HG03280 (cell line): ENCODE results near the gene ODC1.

Source experiments
- ATAC-seq: cut with Tn5 transposase; IDR thresholded peaks from one replicate; pipeline ENCODE4 v1.9.1; 2021; ENCODE audit warnings: mild to moderate bottlenecking, moderate library complexity; ENCODE audit not compliant: unreplicated experiment

The ODC1 gene

GRCh38 chr2:10419553-10420257, 28.4 kb downstream of the ODC1 start:
- no peak for ATAC-seq

- no peak for ATAC-seq
Measured at GRCh38 chr2:10417551-10418335, 30.4 kb downstream of the ODC1 start.

DNA sequence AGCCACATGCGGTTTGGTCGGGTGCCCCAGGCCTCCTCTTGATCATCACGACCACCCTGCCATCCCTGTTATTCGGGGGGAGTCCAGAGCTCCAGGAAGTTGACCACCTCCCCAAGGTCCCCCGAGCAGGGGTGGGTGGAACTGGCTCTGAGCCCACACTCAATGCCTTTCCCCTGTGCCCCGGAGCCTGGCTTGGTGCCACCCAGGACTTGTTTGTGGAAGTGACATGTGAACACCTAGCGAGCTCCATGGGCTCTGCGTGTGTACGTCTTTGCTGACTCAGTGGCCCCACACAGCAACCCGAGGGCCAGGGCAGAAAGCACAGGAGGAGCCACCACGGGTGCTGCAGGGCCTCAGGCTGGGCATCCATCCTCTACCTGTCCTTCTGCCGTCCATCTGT, 32.5 kb downstream of the ODC1 start:
- no peak for ATAC-seq

- ATAC-seq = no peak
Measured at GRCh38 chr2:10415048-10415447, 33.1 kb downstream of the ODC1 start.

DNA sequence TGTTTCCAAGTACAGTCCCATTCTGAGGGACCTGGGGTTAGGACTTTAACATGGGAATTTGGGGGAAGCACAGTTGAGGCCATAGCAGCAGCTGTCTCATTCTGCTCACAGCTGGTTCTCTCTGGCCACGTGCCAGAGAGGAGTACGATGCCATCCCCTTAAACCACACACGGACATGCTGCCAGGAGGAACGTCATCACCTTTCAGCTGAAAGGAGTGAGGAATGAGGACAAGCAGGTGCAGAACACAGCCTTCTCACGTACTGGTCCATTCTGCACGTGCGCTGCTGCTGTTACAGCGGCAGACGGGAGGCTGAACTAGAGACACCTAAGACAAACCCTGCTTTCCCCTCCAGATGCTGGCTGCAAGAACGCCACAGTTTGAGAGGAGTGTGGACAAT, 33.5 kb downstream of the ODC1 start:
- no peak for ATAC-seq

- ATAC-seq = no peak
Measured at GRCh38 chr2:10413991-10414451, 34.1 kb downstream of the ODC1 start.

DNA sequence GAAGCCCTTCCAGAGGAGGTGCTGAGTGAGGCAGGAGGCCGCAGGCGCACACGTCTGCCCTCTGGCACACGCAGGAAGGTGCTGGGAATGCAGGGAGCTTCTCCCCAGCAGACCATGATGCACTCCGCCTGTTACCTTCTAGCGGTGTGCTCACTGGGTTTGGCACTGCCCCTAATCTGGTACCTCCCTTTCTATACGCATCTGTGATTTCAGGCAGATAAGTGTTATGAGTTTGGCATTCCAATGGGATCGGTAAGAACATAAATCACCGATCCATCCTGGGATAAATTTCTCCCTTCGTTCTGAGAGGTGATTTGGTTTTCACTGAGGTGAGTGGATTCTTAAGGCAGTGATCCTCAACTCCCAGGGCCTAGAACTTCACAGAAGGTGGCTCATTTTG, 34.6 kb downstream of the ODC1 start:
- ATAC-seq = no peak

DNA sequence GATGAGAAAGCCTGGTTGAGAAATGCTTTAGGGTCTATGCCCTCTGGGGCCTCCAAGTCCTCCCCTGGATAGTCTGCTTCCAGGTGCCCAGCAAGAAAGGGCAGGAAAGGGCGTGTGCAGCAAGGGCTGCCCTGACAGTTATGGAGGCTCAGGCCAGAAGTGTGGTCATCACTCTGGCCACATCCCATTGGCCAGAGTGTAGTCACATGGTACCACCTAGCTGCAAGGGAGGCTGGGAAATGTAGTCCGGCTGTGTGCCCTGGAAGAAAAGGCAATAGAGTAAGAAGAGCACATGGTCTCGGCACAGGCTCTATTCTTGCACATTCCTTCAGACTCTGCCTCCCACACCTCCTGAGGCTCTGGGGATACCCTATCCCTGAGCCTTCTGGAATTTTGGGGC, 35.7 kb downstream of the ODC1 start:
- ATAC-seq = peak; percentile 36

DNA sequence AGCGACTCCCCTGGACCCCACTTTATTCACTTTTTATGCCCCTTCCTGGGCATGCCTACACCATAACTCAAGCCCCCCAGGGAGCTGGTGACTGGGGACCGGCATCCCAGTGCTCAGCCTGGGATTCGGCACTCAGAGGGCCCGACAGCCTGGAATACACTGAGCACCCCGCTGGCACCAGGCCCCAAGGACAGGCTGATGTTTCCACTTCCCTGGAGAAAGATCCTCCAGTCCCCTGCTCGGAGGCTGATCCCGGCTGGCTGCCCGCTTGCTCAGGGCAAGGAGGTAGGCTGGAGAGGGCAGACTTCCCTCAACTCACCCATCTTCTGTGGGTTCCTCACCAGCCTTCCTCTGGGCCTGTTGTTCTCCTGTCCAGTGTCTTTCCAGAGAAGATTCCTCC, 36.6 kb downstream of the ODC1 start:
- ATAC-seq = no peak

- ATAC-seq = no peak
Measured at GRCh38 chr2:10410823-10411437, 37.2 kb downstream of the ODC1 start.

- ATAC-seq = peak; percentile 44
Measured at GRCh38 chr2:10410001-10410822, 37.9 kb downstream of the ODC1 start.

DNA sequence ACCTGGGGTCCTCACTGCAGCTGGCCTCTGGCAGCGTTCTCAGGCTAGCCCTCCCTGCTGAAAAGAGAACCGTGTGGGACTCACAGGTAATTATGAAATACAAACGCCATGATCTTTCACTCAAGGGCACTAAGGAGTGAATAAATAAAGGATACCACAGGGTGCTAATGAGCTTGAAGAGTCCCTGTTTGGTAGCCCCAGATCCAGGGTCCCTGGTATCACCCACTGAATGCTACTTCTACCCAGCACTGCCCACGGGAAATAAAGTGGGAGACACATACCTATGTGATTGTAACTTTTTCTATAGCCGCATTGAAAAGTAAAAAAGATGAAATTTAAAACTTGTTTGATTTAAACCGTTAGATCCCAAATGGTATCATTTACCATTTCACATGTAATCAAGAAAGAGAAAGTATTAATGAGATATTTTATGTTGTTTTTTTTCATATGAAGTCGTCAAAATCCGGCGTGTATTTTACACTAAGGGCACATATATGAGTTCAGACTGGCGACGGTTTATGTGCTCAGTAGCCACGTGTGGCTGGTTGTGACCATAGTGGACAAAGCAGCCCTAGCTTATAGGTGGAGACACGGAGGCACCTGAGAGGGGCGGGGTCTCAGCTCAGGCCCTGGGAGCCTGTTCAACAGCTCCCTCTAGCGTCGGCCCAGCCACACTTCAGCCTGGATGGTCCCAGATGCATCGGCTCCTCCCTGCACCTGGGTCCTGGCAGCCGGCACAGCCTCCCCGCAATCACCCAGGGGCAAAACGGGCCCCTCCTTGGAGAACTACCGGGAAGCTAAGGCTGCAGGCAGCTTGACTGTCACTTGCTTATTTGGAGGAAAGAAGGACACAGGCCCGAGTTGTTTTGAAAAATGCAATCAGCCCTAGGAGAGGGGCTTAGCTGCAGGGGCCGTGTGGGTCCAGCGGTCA, 39.2 kb downstream of the ODC1 start:
- peak; percentile 71 for ATAC-seq

GRCh38 chr2:10407841-10408648, 40.1 kb downstream of the ODC1 start:
- ATAC-seq = peak; percentile 33

GRCh38 chr2:10407432-10407831, 40.7 kb downstream of the ODC1 start:
- ATAC-seq = no peak

- no peak for ATAC-seq
Measured at GRCh38 chr2:10406491-10407188, 41.5 kb downstream of the ODC1 start.

DNA sequence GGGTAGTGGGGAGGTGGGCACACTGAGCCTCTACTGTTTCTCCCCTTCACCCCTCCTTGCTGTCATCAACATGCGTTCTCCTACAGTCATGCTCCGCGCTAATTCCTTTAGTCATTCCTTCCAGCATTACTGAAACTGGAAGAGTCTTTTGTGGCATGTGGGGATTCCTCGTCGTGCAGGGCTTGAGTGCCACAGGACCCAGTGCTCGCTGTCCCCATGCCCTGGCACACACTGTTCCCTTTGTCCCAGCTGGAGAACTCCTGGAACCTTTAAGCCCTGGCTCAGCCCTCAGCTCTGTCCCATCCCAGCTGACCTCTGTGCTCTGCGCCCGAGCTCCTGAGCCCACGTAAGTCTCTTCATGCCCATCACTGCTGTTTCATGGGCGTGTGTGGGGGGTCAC, 42.1 kb downstream of the ODC1 start:
- ATAC-seq = no peak

- no peak for ATAC-seq
Measured at GRCh38 chr2:10405448-10405847, 42.7 kb downstream of the ODC1 start.

- ATAC-seq = no peak
Measured at GRCh38 chr2:10404324-10405143, 43.6 kb downstream of the ODC1 start.
